Liver (tissue), 9 donors: ENCODE results near the gene ATP1A3. TPM values are rescaled to one million over a fixed set of nuclear protein-coding genes. Genes with fewer than 3 reads are reported as not detected.

Experiments
- DNase-seq: peaks from one replicate; pipeline ENCODE4 v3.0.0-alpha.2; 2017; ENCODE audit warnings: low spot score
- H3K27ac ChIP-seq, 2 donors: one replicate each; pipeline ENCODE4 v1.7.0; 2013; ENCODE audit warnings: inconsistent platforms in 2 of 2, low read length in 2 of 2, control low read depth in 1 of 2, low read depth in 1 of 2, mild to moderate bottlenecking in 1 of 2
- H3K27me3 ChIP-seq, 4 donors: one replicate each; pipeline versions ENCODE4 v1.6.1 to v1.7.0; 2013; ENCODE audit warnings: low read length in 3 of 4, inconsistent platforms in 1 of 4, mild to moderate bottlenecking in 1 of 4, moderate library complexity in 1 of 4; ENCODE audit not compliant: control insufficient read depth in 4 of 4, insufficient read depth in 4 of 4
- H3K36me3 ChIP-seq, 4 donors: one replicate each; pipeline versions ENCODE4 v1.6.1 to v1.7.0; 2013; ENCODE audit warnings: low read length in 3 of 4, mild to moderate bottlenecking in 3 of 4, low read depth in 1 of 4, moderate library complexity in 1 of 4; ENCODE audit not compliant: control insufficient read depth in 4 of 4, insufficient read depth in 3 of 4
- H3K4me1 ChIP-seq, 4 donors: one replicate each; pipeline versions ENCODE4 v1.6.1 to v1.7.0; 2013; ENCODE audit warnings: low read length in 3 of 4, mild to moderate bottlenecking in 3 of 4, moderate library complexity in 1 of 4; ENCODE audit not compliant: control insufficient read depth in 4 of 4, insufficient read depth in 4 of 4
- H3K4me3 ChIP-seq, 3 donors: one replicate each; pipeline versions ENCODE4 v1.6.1 to v1.7.0; 2013; ENCODE audit warnings: low read length in 3 of 3, control low read depth in 1 of 3, low read depth in 1 of 3, mild to moderate bottlenecking in 1 of 3
- H3K9ac ChIP-seq, 2 donors: one replicate each; pipeline ENCODE4 v1.7.0; 2013; ENCODE audit warnings: low read length in 2 of 2, mild to moderate bottlenecking in 2 of 2, moderate library complexity in 2 of 2, control low read depth in 1 of 2, low read depth in 1 of 2
- H3K9me3 ChIP-seq, 4 donors: one replicate each; pipeline versions ENCODE4 v1.6.1 to v1.7.0; 2013; ENCODE audit warnings: low read length in 3 of 4; ENCODE audit not compliant: control insufficient read depth in 4 of 4
- ATF3 ChIP-seq: IDR thresholded peaks from 2 replicates; pipeline ENCODE4 v1.6.1; 2016; ENCODE audit warnings: antibody characterized with exemption
- CTCF ChIP-seq: fragments of 150-350 bp; IDR thresholded peaks from 2 replicates; pipeline ENCODE4 v1.5.1; 2017; ENCODE audit warnings: improper control_type of control experiment, low read depth, low read length; ENCODE audit not compliant: missing input control
- FOXA1 ChIP-seq: IDR thresholded peaks from 2 replicates; pipeline ENCODE4 v1.6.1; 2016; ENCODE audit warnings: antibody characterized with exemption
- FOXA2 ChIP-seq: IDR thresholded peaks from 2 replicates; pipeline ENCODE4 v1.6.1; 2016; ENCODE audit warnings: antibody characterized with exemption
- GABPA ChIP-seq, 2 donors: IDR thresholded peaks in 1 of 2; conservative IDR thresholded peaks in 1 of 2; 2 replicates each; pipeline ENCODE4 v1.6.1; 2016; ENCODE audit warnings: antibody characterized with exemption in 2 of 2, mild to moderate bottlenecking in 1 of 2, moderate library complexity in 1 of 2
- HNF4A ChIP-seq, 2 donors: conservative IDR thresholded peaks; 2 replicates each; pipeline ENCODE4 v1.6.1; 2016; ENCODE audit warnings: antibody characterized with exemption in 2 of 2, mild to moderate bottlenecking in 2 of 2
- JUND ChIP-seq, 2 donors: IDR thresholded peaks; 2 replicates each; pipeline ENCODE4 v1.6.1; 2016; ENCODE audit warnings: antibody characterized with exemption in 2 of 2
- RAD21 ChIP-seq, 2 donors: IDR thresholded peaks; 2 replicates each; pipeline ENCODE4 v1.6.1; 2016; ENCODE audit warnings: antibody characterized with exemption in 2 of 2, mild to moderate bottlenecking in 2 of 2
- REST ChIP-seq: IDR thresholded peaks from 2 replicates; pipeline ENCODE4 v1.6.1; 2016; ENCODE audit warnings: antibody characterized with exemption, mild to moderate bottlenecking
- RXRA ChIP-seq, 2 donors: IDR thresholded peaks; 2 replicates each; pipeline ENCODE4 v1.6.1; 2017 to 2018; ENCODE audit warnings: antibody characterized with exemption in 2 of 2, mild to moderate bottlenecking in 1 of 2
- TAF1 ChIP-seq: conservative IDR thresholded peaks from 2 replicates; pipeline ENCODE4 v1.6.1; 2016; ENCODE audit warnings: antibody characterized with exemption, mild to moderate bottlenecking
- YY1 ChIP-seq: IDR thresholded peaks from 2 replicates; pipeline ENCODE4 v1.6.1; 2016; ENCODE audit warnings: antibody characterized with exemption, mild to moderate bottlenecking
- WGBS: extraction: QIAGEN DNeasy Blood & Tissue Kit; methylation state at CpG from one replicate; pipeline ENCODE4 v1.1.7; 2013; 5-methylcytosine and 5-hydroxymethylcytosine counted together
- polyA plus RNA-seq, 2 donors: library from polyadenylated mRNA; stranded (reverse) in 1 of 2; unstranded in 1 of 2; fragments of 200-250 nt in 1 of 2; fragments of >200 nt in 1 of 2; fragmentation: Nextera tagmentation in 1 of 2; extraction: Ambion mirVana in 1 of 2; gene quantifications; one replicate each; pipeline versions ENCODE4 v1.2.1 to v1.2.3, GENCODE V29; 2013 to 2015
- total RNA-seq, 2 donors: library from RNA; depleted of rRNA; stranded (reverse); fragments of >200 nt; gene quantifications; one replicate each; pipeline ENCODE4 v1.2.3, GENCODE V29; 2014
- TF ChIP-seq, protein P1 (sequence below): IDR thresholded peaks from 2 replicates; pipeline ENCODE4 v1.6.1; 2016; ENCODE audit warnings: antibody characterized with exemption
- donor health status: healthy.
- donor health status: healthy.
- donor health status: healthy.
- donor health status: healthy.
- donor health status: healthy.

Gene ATP1A3
- total and polyA plus RNA-seq, 4 donors = 0.05 to 0.09 (median 0.08) TPM; not detected in 1

DNA sequence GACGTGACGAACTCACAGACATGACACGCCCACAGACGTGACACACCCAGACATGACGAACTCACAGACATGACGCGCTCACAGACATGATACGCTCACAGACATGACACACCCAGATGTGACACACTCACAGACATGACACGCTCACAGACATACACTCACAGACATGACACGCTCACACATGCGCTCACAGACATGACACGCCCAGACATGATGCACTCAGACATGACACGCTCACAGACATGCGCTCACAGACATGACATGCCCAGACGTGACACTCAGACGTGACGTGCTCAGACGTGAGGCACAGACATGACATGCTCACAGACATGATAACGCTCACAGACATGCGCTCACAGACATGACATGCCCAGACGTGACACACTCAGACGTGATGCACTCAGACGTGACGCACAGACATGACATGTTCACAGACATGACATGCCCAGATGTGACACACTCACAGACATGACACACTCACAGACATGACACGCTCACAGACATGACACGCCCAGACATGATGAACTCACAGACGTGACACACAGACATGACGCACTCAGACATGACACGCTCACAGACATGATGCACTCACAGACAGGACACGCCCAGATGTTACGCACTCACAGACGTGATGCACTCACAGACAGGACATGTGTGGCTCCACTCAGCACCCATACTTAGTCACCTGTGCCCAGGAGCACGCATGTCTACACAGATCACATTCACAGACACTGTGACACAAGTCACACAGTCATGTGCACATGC, 73.9 kb downstream of the ATP1A3 start:
- H3K4me1 ChIP-seq = peaks cover 0 to 2% (median under 1%) of the 10 kb centered on the region in 4 donors
- no peak overlapping the region for H3K4me3 ChIP-seq
- no peak overlapping the region for H3K27ac ChIP-seq
- no peak for TF ChIP-seq ATF3
- TF ChIP-seq FOXA2 = no peak
- no peak for TF ChIP-seq RXRA (IDR thresholded peaks at IDR 0.05)
- no peak for TF ChIP-seq GABPA (IDR thresholded peaks at IDR 0.05 in 1 of 2, conservative IDR thresholded peaks at IDR 0.05 in 1 of 2)
- TF ChIP-seq JUND (IDR thresholded peaks at IDR 0.05) = no peak
- no peak for TF ChIP-seq YY1
- no peak overlapping the region for H3K9ac ChIP-seq
- H3K9me3 ChIP-seq = peaks cover 0 to 2% (median 0%) of the 10 kb centered on the region in 4 donors
- no peak for DNase-seq
- 91% methylated on average over 33 of the region's 33 CpGs for WGBS
- H3K36me3 ChIP-seq = no peaks in the 10 kb centered on the region
- H3K27me3 ChIP-seq = peaks cover 4 to 18% (median 9%) of the 10 kb centered on the region in 4 donors

DNA sequence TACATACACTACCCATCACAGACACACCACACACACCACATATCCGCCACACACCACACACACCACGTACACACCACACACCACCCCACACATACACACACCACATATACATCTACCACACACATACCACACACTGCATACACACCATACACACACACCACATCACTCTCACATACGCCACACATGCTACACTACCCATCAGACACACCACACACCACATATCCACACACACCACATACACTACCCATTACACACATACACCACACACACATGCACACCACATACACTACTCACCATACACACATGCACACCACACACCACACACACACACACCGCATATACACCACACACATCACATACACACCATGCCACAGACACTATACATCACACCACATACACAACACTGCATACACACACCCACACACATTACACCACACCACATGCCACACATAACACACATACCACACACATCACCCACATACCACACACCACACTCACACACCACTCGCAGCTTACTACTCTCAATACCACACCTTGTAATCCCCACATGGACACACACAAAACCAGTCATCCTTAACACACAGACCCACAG, 75.3 kb downstream of the ATP1A3 start:
- Histone ChIP-seq H3K27ac (no peak overlapping the region), H3K27me3 (peaks cover 4 to 18% (median 10%) of the 10 kb centered on the region in 4 donors), H3K4me3 (no peak overlapping the region), H3K4me1 (peaks cover 0 to 3% (median 1%) of the 10 kb centered on the region in 4 donors), H3K9me3 (peaks cover 0 to 2% (median 0%) of the 10 kb centered on the region in 4 donors), H3K9ac (no peak overlapping the region), H3K36me3 (no peaks in the 10 kb centered on the region)
- WGBS = 92% methylated on average over 5 of the region's 5 CpGs
- TF ChIP-seq FOXA1 = no peak
- TF ChIP-seq JUND (IDR thresholded peaks at IDR 0.05) = no peak
- no peak for TF ChIP-seq RAD21 (IDR thresholded peaks at IDR 0.05)
- TF ChIP-seq TAF1 = no peak
- TF ChIP-seq CTCF = no peak
- TF ChIP-seq ATF3 = no peak
- TF ChIP-seq HNF4A (conservative IDR thresholded peaks at IDR 0.05) = no peak
- TF ChIP-seq, protein P1, sequence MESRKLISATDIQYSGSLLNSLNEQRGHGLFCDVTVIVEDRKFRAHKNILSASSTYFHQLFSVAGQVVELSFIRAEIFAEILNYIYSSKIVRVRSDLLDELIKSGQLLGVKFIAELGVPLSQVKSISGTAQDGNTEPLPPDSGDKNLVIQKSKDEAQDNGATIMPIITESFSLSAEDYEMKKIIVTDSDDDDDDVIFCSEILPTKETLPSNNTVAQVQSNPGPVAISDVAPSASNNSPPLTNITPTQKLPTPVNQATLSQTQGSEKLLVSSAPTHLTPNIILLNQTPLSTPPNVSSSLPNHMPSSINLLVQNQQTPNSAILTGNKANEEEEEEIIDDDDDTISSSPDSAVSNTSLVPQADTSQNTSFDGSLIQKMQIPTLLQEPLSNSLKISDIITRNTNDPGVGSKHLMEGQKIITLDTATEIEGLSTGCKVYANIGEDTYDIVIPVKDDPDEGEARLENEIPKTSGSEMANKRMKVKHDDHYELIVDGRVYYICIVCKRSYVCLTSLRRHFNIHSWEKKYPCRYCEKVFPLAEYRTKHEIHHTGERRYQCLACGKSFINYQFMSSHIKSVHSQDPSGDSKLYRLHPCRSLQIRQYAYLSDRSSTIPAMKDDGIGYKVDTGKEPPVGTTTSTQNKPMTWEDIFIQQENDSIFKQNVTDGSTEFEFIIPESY = no peak
- no peak for TF ChIP-seq GABPA (IDR thresholded peaks at IDR 0.05 in 1 of 2, conservative IDR thresholded peaks at IDR 0.05 in 1 of 2)
- TF ChIP-seq RXRA (IDR thresholded peaks at IDR 0.05) = no peak
- TF ChIP-seq REST = no peak
- DNase-seq = no peak
